MM.1S (cell line): ENCODE results near the gene OPA3.

Experiments used
- DNase-seq: peaks from one replicate; pipeline ENCODE4 v3.0.0-alpha.2; 2015
- H2AFZ ChIP-seq: fragments of 300-600 bp; sonication (generic); 2 replicates; pipeline ENCODE4 v1.6.0; 2016; ENCODE audit warnings: antibody characterized with exemption, low read length
- H3F3A ChIP-seq: fragments of 300-600 bp; sonication (generic); 2 replicates; pipeline ENCODE4 v1.6.1; 2016; ENCODE audit warnings: mild to moderate bottlenecking, antibody characterized with exemption, low read length, moderate library complexity, mixed read lengths; ENCODE audit not compliant: insufficient read depth
- H3K27ac ChIP-seq: fragments of 300-600 bp; sonication (generic); 2 replicates; pipeline ENCODE4 v1.5.1; 2016; ENCODE audit warnings: mild to moderate bottlenecking, low read length
- H3K27me3 ChIP-seq: fragments of 300-600 bp; sonication (generic); replicated peaks from 2 replicates; pipeline ENCODE4 v1.6.0; 2016; ENCODE audit warnings: low read length; ENCODE audit not compliant: insufficient read depth
- H3K36me3 ChIP-seq: fragments of 300-600 bp; sonication (generic); replicated peaks from 2 replicates; pipeline ENCODE4 v1.6.1; 2016; ENCODE audit warnings: mild to moderate bottlenecking, low read length, mixed read lengths; ENCODE audit not compliant: insufficient read depth
- H3K4me1 ChIP-seq: fragments of 300-600 bp; sonication (generic); 2 replicates; pipeline ENCODE4 v1.6.1; 2016; ENCODE audit warnings: low read length, mixed read lengths
- H3K4me2 ChIP-seq: fragments of 300-600 bp; sonication (generic); 2 replicates; pipeline ENCODE4 v1.6.0; 2016; ENCODE audit warnings: low read depth, low read length
- H3K4me3 ChIP-seq: fragments of 300-600 bp; sonication (generic); 2 replicates; pipeline ENCODE4 v1.5.1; 2016; ENCODE audit warnings: low read length, mixed read lengths
- H3K79me2 ChIP-seq: fragments of 300-600 bp; sonication (generic); 2 replicates; pipeline ENCODE4 v1.6.1; 2016; ENCODE audit warnings: mixed run types, low read length, mixed read lengths
- H3K9ac ChIP-seq: fragments of 300-600 bp; sonication (generic); 2 replicates; pipeline ENCODE4 v1.6.1; 2016; ENCODE audit warnings: low read length, mixed read lengths
- H3K9me2 ChIP-seq: fragments of 300-600 bp; sonication (generic); replicated peaks from 2 replicates; pipeline ENCODE4 v1.6.1; 2016; ENCODE audit warnings: mild to moderate bottlenecking, low read length, mixed read lengths; ENCODE audit not compliant: insufficient read depth
- H3K9me3 ChIP-seq: fragments of 300-600 bp; sonication (generic); replicated peaks from 2 replicates; pipeline ENCODE4 v1.6.1; 2016; ENCODE audit warnings: mild to moderate bottlenecking, low read length, mixed read lengths; ENCODE audit not compliant: insufficient read depth
- H4K20me1 ChIP-seq: fragments of 300-600 bp; sonication (generic); 2 replicates; pipeline ENCODE4 v1.6.1; 2016; ENCODE audit warnings: mild to moderate bottlenecking, low read length, moderate library complexity, mixed read lengths; ENCODE audit not compliant: insufficient read depth
- CTCF ChIP-seq: fragments of 300-600 bp; sonication (generic); IDR thresholded peaks from 2 replicates; pipeline ENCODE4 v1.5.1; 2016; ENCODE audit warnings: antibody characterized with exemption, low read length, mixed read lengths
- EZH2 ChIP-seq: fragments of 300-600 bp; sonication (generic); optimal IDR thresholded peaks from 2 replicates; pipeline ENCODE3; 2017; ENCODE audit warnings: low read depth, mild to moderate bottlenecking, antibody characterized with exemption, low read length, mixed read lengths
- EZH2phosphoT487 ChIP-seq: fragments of 300-600 bp; sonication (generic); IDR thresholded peaks from 2 replicates; pipeline ENCODE4 v1.6.1; 2018; ENCODE audit warnings: antibody characterized with exemption, low read length

OPA3 gene

GRCh38 chr19:45526143-45526542 lies 58.5 kb downstream of the OPA3 start:
- Histone ChIP-seq H3K27me3 (no peaks in the 10 kb centered on the region), H3K4me3 (no peak overlapping the region), H3K27ac (no peak overlapping the region), H4K20me1 (no peaks in the 10 kb centered on the region), H3K9ac (no peak overlapping the region), H3K4me2 (no peak overlapping the region), H3K9me2 (no peaks in the 10 kb centered on the region), H3K9me3 (no peaks in the 10 kb centered on the region), H3F3A (no peaks in the 10 kb centered on the region), H3K4me1 (0 out of 2 replicates have a peak, but pooled peaks cover 3% of the 10 kb centered on the region), H3K36me3 (no peaks in the 10 kb centered on the region; the same call in 1 of the 2 replicates), H2AFZ (no peak overlapping the region), H3K79me2 (no peaks in the 10 kb centered on the region)
- TF ChIP-seq EZH2: no peak
- TF ChIP-seq CTCF: no peak
- TF ChIP-seq EZH2phosphoT487: no peak
- DNase-seq: no peak

- H3K4me3 ChIP-seq: no peak overlapping the region
- H3K27me3 ChIP-seq: no peaks in the 10 kb centered on the region
- no peaks in the 10 kb centered on the region for H3K9me3 ChIP-seq
- H3K79me2 ChIP-seq: no peaks in the 10 kb centered on the region
- H3K27ac ChIP-seq: no peak overlapping the region
- no peak for DNase-seq
- no peak overlapping the region for H2AFZ ChIP-seq
- H3K4me1 ChIP-seq: 0 out of 2 replicates have a peak, but pooled peaks cover 3% of the 10 kb centered on the region
- no peak overlapping the region for H3K9ac ChIP-seq
- no peak for TF ChIP-seq EZH2
- TF ChIP-seq EZH2phosphoT487: no peak
- no peak for TF ChIP-seq CTCF
- no peak overlapping the region for H3K4me2 ChIP-seq
- no peaks in the 10 kb centered on the region for H3F3A ChIP-seq
- no peaks in the 10 kb centered on the region for H3K9me2 ChIP-seq
- no peaks in the 10 kb centered on the region; the same call in 1 of the 2 replicates for H3K36me3 ChIP-seq
- H4K20me1 ChIP-seq: no peaks in the 10 kb centered on the region
Measured at GRCh38 chr19:45524575-45525129, 60.0 kb downstream of the OPA3 start.

- Histone ChIP-seq H3F3A (no peaks in the 10 kb centered on the region), H4K20me1 (no peaks in the 10 kb centered on the region), H3K4me2 (no peak overlapping the region), H3K79me2 (no peaks in the 10 kb centered on the region), H3K4me3 (no peak overlapping the region), H3K9me2 (no peaks in the 10 kb centered on the region), H2AFZ (no peak overlapping the region), H3K36me3 (no peaks in the 10 kb centered on the region; the same call in 1 of the 2 replicates), H3K9me3 (no peaks in the 10 kb centered on the region), H3K27ac (no peak overlapping the region), H3K9ac (no peak overlapping the region), H3K27me3 (no peaks in the 10 kb centered on the region), H3K4me1 (0 out of 2 replicates have a peak, but pooled peaks cover 3% of the 10 kb centered on the region)
- peak; percentile 88 for DNase-seq
- TF ChIP-seq CTCF (peak; percentile 90), EZH2phosphoT487 (no peak), EZH2 (no peak)
Measured at GRCh38 chr19:45523642-45524256, 60.9 kb downstream of the OPA3 start.
